Endothelial cell of umbilical vein (primary cell): ENCODE results near the gene HMGCS1. TPM values are rescaled to one million over a fixed set of nuclear protein-coding genes. Genes with fewer than 3 reads are reported as not detected.

Experiments
- BruUV-seq: library from RNA; stranded (reverse); fragments of 400-500 nt; replicated peaks from 2 replicates; lab custom pipeline; 2021; lab: Mats Ljungman, UMichigan
- CTCF ChIA-PET: fragments of 300-600, 350-600 bp; sonication (Branson Sonifier 250); formaldehyde crosslinking; loops from one replicate; lab custom pipeline; 2021; ENCODE audit warnings: antibody characterized with exemption, inconsistent platforms; lab: Charles Lee
- POLR2A ChIA-PET: fragments of 300-600, 350-600 bp; sonication (Branson Sonifier 250); formaldehyde crosslinking; loops from one replicate; lab custom pipeline; 2021; ENCODE audit warnings: antibody characterized with exemption, inconsistent platforms; lab: Charles Lee
- DNase-seq: peaks from one replicate; pipeline ENCODE4 v3.0.0-alpha.2; 2011; ENCODE audit warnings: low read depth, low spot score
- FAIRE-seq: peaks from 2 replicates; lab custom pipeline; 2011; peaks lifted over from hg19 to GRCh38; lab: Jason Lieb, UNC
- H2AFZ ChIP-seq: 2 replicates; pipeline ENCODE4 v1.6.0; 2012; ENCODE audit warnings: low read depth, low read length, control low read depth, inconsistent platforms
- H3K27ac ChIP-seq: 2 replicates; pipeline ENCODE4 v1.5.1; 2011; ENCODE audit warnings: low read depth, mild to moderate bottlenecking, control low read depth, low read length, moderate library complexity; ENCODE audit not compliant: insufficient read depth
- H3K27me3 ChIP-seq, 2 experiments: 2 replicates each; pipeline versions ENCODE4 v1.6.0 to v1.6.1; 2011; ENCODE audit warnings: low read length in 2 of 2, mixed read lengths in 1 of 2; ENCODE audit not compliant: control insufficient read depth in 2 of 2, insufficient read depth in 2 of 2
- H3K36me3 ChIP-seq, 2 experiments: 2 replicates in 1 of 2; 3 replicates in 1 of 2; pipeline ENCODE4 v1.5.1; 2011; ENCODE audit warnings: low read length in 2 of 2, mild to moderate bottlenecking in 1 of 2, moderate library complexity in 1 of 2; ENCODE audit not compliant: control insufficient read depth in 2 of 2, insufficient read depth in 2 of 2; ENCODE audit errors: extremely low read depth in 1 of 2
- H3K4me1 ChIP-seq: 3 replicates; pipeline ENCODE4 v1.5.1; 2011; ENCODE audit warnings: mild to moderate bottlenecking, low read length; ENCODE audit not compliant: control insufficient read depth, insufficient read depth; ENCODE audit errors: extremely low read depth
- H3K4me2 ChIP-seq: 2 replicates; pipeline ENCODE4 v1.6.1; 2011; ENCODE audit warnings: low read length, control low read depth, mixed read lengths; ENCODE audit not compliant: insufficient read depth
- H3K4me3 ChIP-seq, 3 experiments: fragments of 200-600 bp in 1 of 3; sonication (generic), shearing (Covaris generic) in 1 of 3; replicated peaks in 1 of 3; 2 replicates each; pipeline ENCODE4 v1.5.1; 2011 to 2016; ENCODE audit warnings: control low read depth in 3 of 3, low read length in 3 of 3, mild to moderate bottlenecking in 2 of 3, inconsistent platforms in 1 of 3, low read depth in 1 of 3, moderate library complexity in 1 of 3; ENCODE audit not compliant: insufficient read depth in 1 of 3
- H3K79me2 ChIP-seq: 2 replicates; pipeline ENCODE4 v1.6.0; 2012; ENCODE audit warnings: low read length, inconsistent platforms; ENCODE audit not compliant: control insufficient read depth, insufficient read depth
- H3K9ac ChIP-seq: replicated peaks from 2 replicates; pipeline ENCODE3; 2011; ENCODE audit warnings: low read length, control low read depth; ENCODE audit not compliant: insufficient read depth; ENCODE audit errors: extremely low read depth
- H3K9me1 ChIP-seq: replicated peaks from 3 replicates; pipeline ENCODE4 v1.6.0; 2011; ENCODE audit warnings: mild to moderate bottlenecking, low read length; ENCODE audit not compliant: control insufficient read depth, insufficient read depth; ENCODE audit errors: extremely low read depth
- H3K9me3 ChIP-seq: replicated peaks from 2 replicates; pipeline ENCODE4 v1.5.1; 2012; ENCODE audit warnings: low read length, inconsistent platforms; ENCODE audit not compliant: control insufficient read depth, insufficient read depth
- H4K20me1 ChIP-seq: replicated peaks from 2 replicates; pipeline ENCODE3; 2011; ENCODE audit warnings: mild to moderate bottlenecking, low read length; ENCODE audit not compliant: control insufficient read depth, insufficient read depth; ENCODE audit errors: extremely low read depth
- CTCF ChIP-seq, 2 donors: IDR thresholded peaks; 1 replicate in 1 of 2; 2 replicates in 1 of 2; pipeline ENCODE4 v1.5.1; 2011; ENCODE audit warnings: low read length in 2 of 2, mild to moderate bottlenecking in 2 of 2, moderate library complexity in 2 of 2, control low read depth in 1 of 2, inconsistent platforms in 1 of 2, low read depth in 1 of 2; ENCODE audit not compliant: insufficient read depth in 1 of 2; ENCODE audit errors: extremely low read depth in 1 of 2
- EZH2 ChIP-seq: IDR thresholded peaks from 2 replicates; pipeline ENCODE4 v1.6.1; 2012; ENCODE audit warnings: borderline replicate concordance, low read depth, mild to moderate bottlenecking, moderate library complexity, low read length, inconsistent platforms; ENCODE audit not compliant: severe bottlenecking
- FOS ChIP-seq: IDR thresholded peaks from 2 replicates; pipeline ENCODE4 v1.6.1; 2011; ENCODE audit warnings: mild to moderate bottlenecking, low read length, moderate library complexity, borderline replicate concordance; ENCODE audit not compliant: insufficient read depth
- GATA2 ChIP-seq: IDR thresholded peaks from 2 replicates; pipeline ENCODE4 v1.7.0; 2011; ENCODE audit warnings: low read depth, mild to moderate bottlenecking, moderate library complexity, mixed read lengths, low read length; ENCODE audit not compliant: insufficient read length, insufficient read depth
- JUN ChIP-seq: IDR thresholded peaks from 2 replicates; pipeline ENCODE4 v1.6.1; 2011; ENCODE audit warnings: borderline replicate concordance, low read depth; ENCODE audit not compliant: insufficient read length, insufficient read depth
- MAX ChIP-seq: IDR thresholded peaks from 2 replicates; pipeline ENCODE4 v1.6.1; 2011; ENCODE audit not compliant: insufficient read depth, insufficient read length
- MYC ChIP-seq: IDR thresholded peaks from one replicate; pipeline ENCODE4 v1.6.1; 2011; ENCODE audit warnings: mild to moderate bottlenecking, low read depth, low read length
- POLR2A ChIP-seq: IDR thresholded peaks from 2 replicates; pipeline ENCODE4 v1.6.1; 2012; ENCODE audit warnings: low read depth, mild to moderate bottlenecking, control low read depth, low read length
- POLR2AphosphoS5 ChIP-seq: IDR thresholded peaks from 2 replicates; pipeline ENCODE4 v1.6.1; 2012; ENCODE audit warnings: low read depth, mild to moderate bottlenecking, control low read depth, low read length, moderate library complexity; ENCODE audit not compliant: insufficient read depth
- dilution Hi-C: fragments of 300-500 bp; cut with MboI; formaldehyde crosslinking; loops from one replicate; pipeline ENCODE4 v1.15.0; 2019; ENCODE audit warnings: low sequenced_read_pairs; ENCODE audit not compliant: extremely low pct_ligation_motif_present
- intact Hi-C: fragments of 100-400 bp; cut with micrococcal nuclease; formaldehyde crosslinking; loops from one replicate; pipeline ENCODE4 v1.10.0; 2022
- polyA plus RNA-seq, 4 experiments: library from polyadenylated mRNA; depleted of rRNA in 3 of 4; stranded (reverse) in 3 of 4; unstranded in 1 of 4; fragments of >200 nt; gene quantifications; 2 replicates each; pipeline versions ENCODE4 v1.2.1 to v1.2.3, GENCODE V29; 2011 to 2012; ENCODE audit warnings: missing spikeins in 1 of 4
- total RNA-seq: library from RNA; stranded (reverse); gene quantifications from 2 replicates; pipeline ENCODE4 v1.2.3, GENCODE V29; 2021

The HMGCS1 gene
- total and polyA plus RNA-seq, 2 donors (not counting 3 experiments of a cell fraction or from before 2014, with no cell fraction given), result 43.3 to 133 TPM

DNA sequence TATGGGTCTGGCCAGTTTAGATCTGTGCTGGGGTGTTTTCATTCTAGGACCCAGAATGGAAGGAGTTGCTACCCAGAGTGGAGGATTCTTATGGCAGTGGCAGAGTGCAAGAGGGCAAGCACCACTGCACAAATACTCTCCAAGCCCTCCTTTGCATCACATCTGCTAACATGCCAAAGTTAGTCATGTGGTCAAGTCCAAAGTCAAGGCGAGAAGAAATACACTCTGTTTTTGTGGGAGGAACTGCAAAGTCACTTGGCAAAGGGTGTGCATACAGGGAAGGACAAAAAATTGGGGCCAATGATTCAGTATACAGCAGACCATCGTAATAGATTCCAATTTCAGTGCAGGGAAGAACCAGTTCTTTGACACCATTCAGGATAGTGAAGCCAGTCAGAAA lies 43.9 kb upstream of the HMGCS1 start:
- H3K4me1 ChIP-seq, result no peaks in the 10 kb centered on the region
- H4K20me1 ChIP-seq, result no peaks in the 10 kb centered on the region
- no peak overlapping the region for H3K4me3 ChIP-seq
- no peak overlapping the region for H3K9ac ChIP-seq
- H3K9me3 ChIP-seq, result no peaks in the 10 kb centered on the region
- FAIRE-seq (no peak), DNase-seq (no peak)
- H3K79me2 ChIP-seq, result no peaks in the 10 kb centered on the region
- ChIA-PET POLR2A (no interaction called here), CTCF (no interaction called here)
- no peak overlapping the region for H3K4me2 ChIP-seq
- no TSS peak for BruUV-seq
- H3K27me3 ChIP-seq, result peaks cover 0 to 4% of the 10 kb centered on the region in 2 experiments
- intact Hi-C loops, result no loop called here
- H2AFZ ChIP-seq, result no peak overlapping the region
- no peak for TF ChIP-seq POLR2A
- no peak for TF ChIP-seq EZH2
- TF ChIP-seq JUN, result no peak
- TF ChIP-seq CTCF (IDR thresholded peaks at IDR 0.05; ENCODE audit: extremely low read depth in 1 of 2, insufficient read depth in 1 of 2, low read depth in 1 of 2, low read length in 2 of 2), result no peak
- TF ChIP-seq POLR2AphosphoS5, result no peak
- no peak for TF ChIP-seq FOS
- TF ChIP-seq MAX, result no peak
- no peak for TF ChIP-seq GATA2
- TF ChIP-seq MYC, result no peak
- H3K27ac ChIP-seq, result no peak overlapping the region
- no peaks in the 10 kb centered on the region for H3K9me1 ChIP-seq
- dilution Hi-C loops, result no loop called here
- no peaks in the 10 kb centered on the region for H3K36me3 ChIP-seq
